ENCODE data around the gene NCCRP1. TPM values are rescaled to one million over a fixed set of nuclear protein-coding genes. Genes with fewer than 3 reads are reported as not detected.
"Not testable (repeated sequence)": the region's sequence is repeated elsewhere in the genome, so short reads cannot be mapped to it uniquely, and the experiment has no call there.

NCCRP1 gene
- total and polyA plus RNA-seq, 4 donors: not detected

DNA sequence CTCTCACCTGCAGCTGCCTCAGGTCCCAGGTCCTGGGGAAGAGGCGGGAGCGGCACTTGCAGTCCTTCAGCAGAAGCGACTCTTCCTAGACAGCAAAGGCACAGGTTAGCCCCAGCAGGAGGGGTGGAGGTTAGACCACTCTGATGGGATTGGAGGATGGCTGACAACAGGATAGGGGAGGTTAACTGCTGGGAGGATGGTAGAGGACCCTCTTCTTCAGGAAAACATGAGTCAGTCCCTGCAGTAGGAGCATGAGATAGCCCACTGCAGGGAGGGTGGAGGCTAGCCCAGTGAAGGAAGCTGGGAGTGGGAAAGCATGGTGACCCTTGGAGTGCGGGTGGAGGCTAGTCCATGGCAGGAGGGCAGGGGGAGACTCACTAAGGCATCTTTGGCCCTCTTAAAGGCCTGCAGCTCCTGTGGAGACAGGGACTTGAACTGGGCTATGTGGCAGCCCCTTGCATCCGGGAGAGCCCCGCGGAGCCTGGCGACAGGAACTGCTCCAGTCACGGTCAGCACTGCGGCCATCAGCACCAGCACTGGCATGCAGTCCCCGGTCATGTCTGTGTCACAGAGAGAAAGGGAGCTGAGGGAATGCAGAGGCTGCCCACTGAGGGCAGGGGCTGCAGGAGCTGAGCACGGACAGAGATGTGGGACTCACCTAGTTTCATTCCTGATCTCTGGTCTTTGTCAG lies 47.8 kb downstream of the NCCRP1 start, which contains the start of gene IFNL3:
IFNL3 (minus strand) TSS at position 597 of the 691 bp plus-strand sequence; CDS start at position 558, 39 bp downstream.
- H3K36me3 ChIP-seq (ENCODE audit: control insufficient read depth in 4 of 4, insufficient read depth in 3 of 4, low read depth in 1 of 4, low read length in 3 of 4); H3K9ac ChIP-seq (ENCODE audit: low read depth in 1 of 2, low read length in 2 of 2); DNase-seq (ENCODE audit: low spot score); H3K27me3 ChIP-seq (ENCODE audit: control insufficient read depth in 4 of 4, insufficient read depth in 4 of 4, low read length in 3 of 4); H3K9me3 ChIP-seq (ENCODE audit: control insufficient read depth in 4 of 4, low read length in 3 of 4); H3K27ac ChIP-seq (ENCODE audit: low read depth in 1 of 2, low read length in 2 of 2); H3K4me3 ChIP-seq (ENCODE audit: low read depth in 1 of 3, low read length in 3 of 3): not testable (repeated sequence)
- 79% methylated on average over 12 of the region's 12 CpGs for WGBS
- peaks cover 3 to 18% (median 14%) of the 10 kb centered on the region in 4 donors for H3K4me1 ChIP-seq (ENCODE audit: control insufficient read depth in 4 of 4, insufficient read depth in 4 of 4, low read length in 3 of 4)

DNA sequence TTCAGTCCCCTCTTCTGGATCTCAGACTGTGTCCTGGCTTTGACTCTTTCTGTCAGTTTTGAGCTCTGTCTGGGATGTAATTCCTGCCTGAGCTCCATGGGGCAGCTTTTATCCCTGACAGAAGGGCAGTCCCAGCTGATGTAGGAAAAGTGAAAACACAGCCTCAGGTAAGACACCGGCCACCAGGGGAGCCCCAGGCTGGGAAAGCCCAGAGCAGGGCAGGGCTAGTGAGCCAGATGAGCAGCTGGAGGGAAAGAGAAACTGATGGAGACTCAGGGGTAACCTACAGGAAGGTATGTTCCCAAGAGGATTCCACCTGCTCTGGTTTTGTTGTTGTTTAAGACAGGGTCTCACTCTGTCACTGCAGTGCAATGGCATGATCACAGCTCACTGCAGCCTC lies 48.4 kb downstream of the NCCRP1 start:
- H3K4me1 ChIP-seq (ENCODE audit: control insufficient read depth in 4 of 4, insufficient read depth in 4 of 4, low read length in 3 of 4): peaks cover 3 to 20% (median 15%) of the 10 kb centered on the region in 4 donors
- not testable (repeated sequence) for H3K9me3 ChIP-seq (ENCODE audit: control insufficient read depth in 4 of 4, low read length in 3 of 4); DNase-seq (ENCODE audit: low spot score); H3K27me3 ChIP-seq (ENCODE audit: control insufficient read depth in 4 of 4, insufficient read depth in 4 of 4, low read length in 3 of 4); H3K9ac ChIP-seq (ENCODE audit: low read depth in 1 of 2, low read length in 2 of 2); H3K36me3 ChIP-seq (ENCODE audit: control insufficient read depth in 4 of 4, insufficient read depth in 3 of 4, low read depth in 1 of 4, low read length in 3 of 4); H3K27ac ChIP-seq (ENCODE audit: low read depth in 1 of 2, low read length in 2 of 2); H3K4me3 ChIP-seq (ENCODE audit: low read depth in 1 of 3, low read length in 3 of 3)
- no CpG with 5 or more reads among the region's 1 CpG for WGBS

DNA sequence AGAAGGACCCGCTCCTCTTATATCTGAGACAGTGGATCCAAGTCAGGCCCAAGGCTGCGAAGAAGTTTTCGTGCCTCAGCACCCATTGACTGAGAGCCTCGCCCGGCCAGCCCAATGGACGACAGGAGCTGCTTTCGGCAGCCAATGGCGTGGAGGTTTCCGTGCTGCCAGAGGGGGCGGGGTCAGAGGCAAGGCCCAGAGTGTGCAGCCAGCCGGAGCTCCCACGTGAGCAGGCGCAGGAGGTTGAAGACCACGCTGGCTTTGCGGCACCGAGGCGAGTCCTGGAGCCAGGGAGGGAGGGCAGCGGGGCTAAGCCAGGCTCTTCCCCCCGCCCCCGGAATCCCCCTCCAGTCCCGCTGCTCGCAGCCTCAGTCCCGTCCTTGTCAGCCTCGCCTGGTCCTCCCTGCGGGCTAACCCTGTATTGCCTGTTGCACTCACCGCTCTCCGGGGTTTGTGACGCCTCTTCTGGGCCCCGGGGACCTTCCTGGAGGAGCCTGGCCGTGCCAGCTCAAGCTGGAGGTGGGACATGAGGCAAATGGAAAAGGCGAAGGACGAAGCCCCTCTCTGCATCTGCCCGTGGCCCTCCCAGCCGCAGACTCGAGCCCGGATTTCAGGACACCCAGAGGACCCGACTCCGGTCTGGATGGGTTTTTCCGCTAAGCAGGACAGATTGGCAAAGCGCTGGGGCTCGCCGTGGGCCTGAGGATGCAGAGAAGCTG lies 50.3 kb downstream of the NCCRP1 start:
- peak; percentile 41 for DNase-seq (ENCODE audit: low spot score)
- H3K4me1 ChIP-seq (ENCODE audit: control insufficient read depth in 4 of 4, insufficient read depth in 4 of 4, low read length in 3 of 4): peaks cover 3 to 20% (median 15%) of the 10 kb centered on the region in 4 donors
- peaks cover 0 to 2% (median 0%) of the 10 kb centered on the region in 4 donors for H3K27me3 ChIP-seq (ENCODE audit: control insufficient read depth in 4 of 4, insufficient read depth in 4 of 4, low read length in 3 of 4)
- no peak overlapping the region for H3K9ac ChIP-seq (ENCODE audit: low read depth in 1 of 2, low read length in 2 of 2)
- no peaks in the 10 kb centered on the region for H3K9me3 ChIP-seq (ENCODE audit: control insufficient read depth in 4 of 4, low read length in 3 of 4)
- 37% methylated on average over 42 of the region's 42 CpGs for WGBS
- H3K4me3 ChIP-seq (ENCODE audit: low read depth in 1 of 3, low read length in 3 of 3): no peak overlapping the region
- H3K27ac ChIP-seq (ENCODE audit: low read depth in 1 of 2, low read length in 2 of 2): no peak overlapping the region
- TF ChIP-seq JUND (IDR thresholded peaks at IDR 0.05) (no peak), RXRA (IDR thresholded peaks at IDR 0.05) (no peak), FOXA1 (IDR thresholded peaks at IDR 0.05) (no peak), RAD21 (IDR thresholded peaks at IDR 0.05) (no peak), GABPA (IDR thresholded peaks at IDR 0.05 in 1 of 2, conservative IDR thresholded peaks at IDR 0.05 in 1 of 2) (no peak), FOXA2 (IDR thresholded peaks at IDR 0.05) (no peak)
- TF ChIP-seq, protein P1, sequence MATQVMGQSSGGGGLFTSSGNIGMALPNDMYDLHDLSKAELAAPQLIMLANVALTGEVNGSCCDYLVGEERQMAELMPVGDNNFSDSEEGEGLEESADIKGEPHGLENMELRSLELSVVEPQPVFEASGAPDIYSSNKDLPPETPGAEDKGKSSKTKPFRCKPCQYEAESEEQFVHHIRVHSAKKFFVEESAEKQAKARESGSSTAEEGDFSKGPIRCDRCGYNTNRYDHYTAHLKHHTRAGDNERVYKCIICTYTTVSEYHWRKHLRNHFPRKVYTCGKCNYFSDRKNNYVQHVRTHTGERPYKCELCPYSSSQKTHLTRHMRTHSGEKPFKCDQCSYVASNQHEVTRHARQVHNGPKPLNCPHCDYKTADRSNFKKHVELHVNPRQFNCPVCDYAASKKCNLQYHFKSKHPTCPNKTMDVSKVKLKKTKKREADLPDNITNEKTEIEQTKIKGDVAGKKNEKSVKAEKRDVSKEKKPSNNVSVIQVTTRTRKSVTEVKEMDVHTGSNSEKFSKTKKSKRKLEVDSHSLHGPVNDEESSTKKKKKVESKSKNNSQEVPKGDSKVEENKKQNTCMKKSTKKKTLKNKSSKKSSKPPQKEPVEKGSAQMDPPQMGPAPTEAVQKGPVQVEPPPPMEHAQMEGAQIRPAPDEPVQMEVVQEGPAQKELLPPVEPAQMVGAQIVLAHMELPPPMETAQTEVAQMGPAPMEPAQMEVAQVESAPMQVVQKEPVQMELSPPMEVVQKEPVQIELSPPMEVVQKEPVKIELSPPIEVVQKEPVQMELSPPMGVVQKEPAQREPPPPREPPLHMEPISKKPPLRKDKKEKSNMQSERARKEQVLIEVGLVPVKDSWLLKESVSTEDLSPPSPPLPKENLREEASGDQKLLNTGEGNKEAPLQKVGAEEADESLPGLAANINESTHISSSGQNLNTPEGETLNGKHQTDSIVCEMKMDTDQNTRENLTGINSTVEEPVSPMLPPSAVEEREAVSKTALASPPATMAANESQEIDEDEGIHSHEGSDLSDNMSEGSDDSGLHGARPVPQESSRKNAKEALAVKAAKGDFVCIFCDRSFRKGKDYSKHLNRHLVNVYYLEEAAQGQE (IDR thresholded peaks at IDR 0.05): no peak
- TF ChIP-seq, protein P2, sequence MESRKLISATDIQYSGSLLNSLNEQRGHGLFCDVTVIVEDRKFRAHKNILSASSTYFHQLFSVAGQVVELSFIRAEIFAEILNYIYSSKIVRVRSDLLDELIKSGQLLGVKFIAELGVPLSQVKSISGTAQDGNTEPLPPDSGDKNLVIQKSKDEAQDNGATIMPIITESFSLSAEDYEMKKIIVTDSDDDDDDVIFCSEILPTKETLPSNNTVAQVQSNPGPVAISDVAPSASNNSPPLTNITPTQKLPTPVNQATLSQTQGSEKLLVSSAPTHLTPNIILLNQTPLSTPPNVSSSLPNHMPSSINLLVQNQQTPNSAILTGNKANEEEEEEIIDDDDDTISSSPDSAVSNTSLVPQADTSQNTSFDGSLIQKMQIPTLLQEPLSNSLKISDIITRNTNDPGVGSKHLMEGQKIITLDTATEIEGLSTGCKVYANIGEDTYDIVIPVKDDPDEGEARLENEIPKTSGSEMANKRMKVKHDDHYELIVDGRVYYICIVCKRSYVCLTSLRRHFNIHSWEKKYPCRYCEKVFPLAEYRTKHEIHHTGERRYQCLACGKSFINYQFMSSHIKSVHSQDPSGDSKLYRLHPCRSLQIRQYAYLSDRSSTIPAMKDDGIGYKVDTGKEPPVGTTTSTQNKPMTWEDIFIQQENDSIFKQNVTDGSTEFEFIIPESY (IDR thresholded peaks at IDR 0.05): no peak
- TF ChIP-seq, protein P3, sequence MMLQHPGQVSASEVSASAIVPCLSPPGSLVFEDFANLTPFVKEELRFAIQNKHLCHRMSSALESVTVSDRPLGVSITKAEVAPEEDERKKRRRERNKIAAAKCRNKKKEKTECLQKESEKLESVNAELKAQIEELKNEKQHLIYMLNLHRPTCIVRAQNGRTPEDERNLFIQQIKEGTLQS (IDR thresholded peaks at IDR 0.05): no peak
- TF ChIP-seq, protein P4, sequence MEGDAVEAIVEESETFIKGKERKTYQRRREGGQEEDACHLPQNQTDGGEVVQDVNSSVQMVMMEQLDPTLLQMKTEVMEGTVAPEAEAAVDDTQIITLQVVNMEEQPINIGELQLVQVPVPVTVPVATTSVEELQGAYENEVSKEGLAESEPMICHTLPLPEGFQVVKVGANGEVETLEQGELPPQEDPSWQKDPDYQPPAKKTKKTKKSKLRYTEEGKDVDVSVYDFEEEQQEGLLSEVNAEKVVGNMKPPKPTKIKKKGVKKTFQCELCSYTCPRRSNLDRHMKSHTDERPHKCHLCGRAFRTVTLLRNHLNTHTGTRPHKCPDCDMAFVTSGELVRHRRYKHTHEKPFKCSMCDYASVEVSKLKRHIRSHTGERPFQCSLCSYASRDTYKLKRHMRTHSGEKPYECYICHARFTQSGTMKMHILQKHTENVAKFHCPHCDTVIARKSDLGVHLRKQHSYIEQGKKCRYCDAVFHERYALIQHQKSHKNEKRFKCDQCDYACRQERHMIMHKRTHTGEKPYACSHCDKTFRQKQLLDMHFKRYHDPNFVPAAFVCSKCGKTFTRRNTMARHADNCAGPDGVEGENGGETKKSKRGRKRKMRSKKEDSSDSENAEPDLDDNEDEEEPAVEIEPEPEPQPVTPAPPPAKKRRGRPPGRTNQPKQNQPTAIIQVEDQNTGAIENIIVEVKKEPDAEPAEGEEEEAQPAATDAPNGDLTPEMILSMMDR (IDR thresholded peaks at IDR 0.05; ENCODE audit: low read depth, low read length, missing input control): no peak
- no peaks in the 10 kb centered on the region for H3K36me3 ChIP-seq (ENCODE audit: control insufficient read depth in 4 of 4, insufficient read depth in 3 of 4, low read depth in 1 of 4, low read length in 3 of 4)

Data from liver (tissue), 9 donors.